Esophagus muscularis mucosa (tissue), 4 donors: Measurements from ENCODE around the gene ANK3. TPM values are rescaled to one million over a fixed set of nuclear protein-coding genes. Genes with fewer than 3 reads are reported as not detected.

Experiments used
- DNase-seq: peaks from one replicate; pipeline ENCODE4 v3.0.0-alpha.2; 2017; ENCODE audit errors: extremely low spot score
- H3K27ac ChIP-seq, 4 donors: fragments of 200-600 bp; sonication (generic); replicated peaks in 1 of 4; 1 replicate in 3 of 4; 2 replicates in 1 of 4; pipeline ENCODE4 v1.5.1; 2016 to 2019; ENCODE audit warnings: mild to moderate bottlenecking in 1 of 4
- H3K27me3 ChIP-seq, 4 donors: fragments of 200-600 bp; sonication (generic); one replicate each; pipeline versions ENCODE4 v1.5.1 to v1.6.0; 2016 to 2019
- H3K36me3 ChIP-seq, 4 donors: fragments of 200-600 bp; sonication (generic); one replicate each; pipeline ENCODE4 v1.5.1; 2016 to 2019
- H3K4me1 ChIP-seq, 4 donors: fragments of 200-600 bp; sonication (generic); one replicate each; pipeline ENCODE4 v1.5.1; 2016 to 2019
- H3K4me3 ChIP-seq, 4 donors: fragments of 200-600 bp; sonication (generic); 1 replicate in 2 of 4; 2 replicates in 2 of 4; pipeline ENCODE4 v1.5.1; 2016 to 2019; ENCODE audit warnings: mild to moderate bottlenecking in 4 of 4, moderate library complexity in 1 of 4
- H3K9me3 ChIP-seq, 4 donors: fragments of 200-600 bp; sonication (generic); 1 replicate in 3 of 4; 2 replicates in 1 of 4; pipeline ENCODE4 v1.5.1; 2016 to 2019
- CTCF ChIP-seq, 3 experiments: fragments of 200-600 bp in 2 of 3; fragments of 450-650 bp in 1 of 3; sonication (generic) in 2 of 3; IDR thresholded peaks; one replicate each; pipeline ENCODE4 v1.5.1; 2017 to 2019; ENCODE audit warnings: antibody characterized with exemption in 3 of 3, mild to moderate bottlenecking in 2 of 3, moderate library complexity in 1 of 3
- EP300 ChIP-seq: sonication (generic); formaldehyde crosslinking; IDR thresholded peaks from one replicate; pipeline ENCODE4 v1.6.1; 2017; ENCODE audit warnings: antibody characterized with exemption
- POLR2A ChIP-seq: fragments of 450-650 bp; IDR thresholded peaks from one replicate; pipeline ENCODE4 v1.6.1; 2017; ENCODE audit warnings: antibody characterized with exemption, moderate library complexity, mild to moderate bottlenecking, low read depth
- POLR2AphosphoS5 ChIP-seq, 2 donors: sonication (generic); formaldehyde crosslinking; IDR thresholded peaks; one replicate each; pipeline ENCODE4 v1.6.1; 2017; ENCODE audit warnings: antibody characterized with exemption in 2 of 2
- WGBS: methylation state at CpG from one replicate; pipeline ENCODE4 v1.1.5; 2018; 5-methylcytosine and 5-hydroxymethylcytosine counted together
- intact Hi-C: fragments of 100-400 bp; cut with DNase I; formaldehyde crosslinking; loops from one replicate; pipeline ENCODE4 v1.15.1; 2023
- total RNA-seq, 4 donors: library from RNA; depleted of rRNA; stranded (reverse); fragments of >200 nt; gene quantifications; one replicate each; pipeline versions ENCODE4 v1.1.0 to v1.2.1, GENCODE V29; 2016

ANK3 gene
- total RNA-seq, 4 donors from 2014 or later = 25.5 to 44.9 (median 26.6) TPM

DNA sequence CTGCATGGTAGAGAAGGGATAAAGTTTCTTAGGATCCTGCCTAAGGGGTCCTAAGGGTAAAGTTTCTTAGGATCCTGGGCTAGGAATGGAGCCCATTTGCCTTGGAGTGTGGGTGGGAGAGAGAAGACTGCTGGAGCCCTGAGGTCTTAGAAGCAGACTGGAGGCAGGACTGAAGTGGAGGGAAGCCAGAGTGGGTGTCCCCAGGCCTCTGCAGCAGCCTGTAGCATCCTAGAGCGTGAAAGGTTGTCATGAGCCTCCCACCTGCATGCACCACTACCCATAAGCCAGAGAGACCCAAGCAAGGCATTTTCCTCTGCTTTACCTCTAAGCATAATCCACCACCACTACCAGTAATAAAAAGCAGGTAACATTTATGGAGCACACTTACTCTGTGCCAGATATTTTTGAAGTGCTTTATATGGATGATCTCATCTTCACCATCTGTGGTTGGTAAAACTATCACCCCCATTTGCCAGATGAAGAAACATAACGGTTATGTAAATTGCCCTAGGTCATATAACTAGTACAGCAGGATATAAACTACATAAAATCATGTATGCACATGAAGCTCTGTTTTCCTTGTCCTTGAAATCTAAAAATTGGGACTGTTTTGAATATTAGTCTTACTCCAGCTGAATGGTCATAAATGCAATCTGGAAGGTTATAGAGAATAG, 379.8 kb downstream of the ANK3 start:
- Histone ChIP-seq H3K27me3 (no peaks in the 10 kb centered on the region), H3K4me3 (no peak overlapping the region), H3K27ac (no peak overlapping the region), H3K4me1 (no peaks in the 10 kb centered on the region), H3K9me3 (no peaks in the 10 kb centered on the region), H3K36me3 (no peaks in the 10 kb centered on the region)
- no peak for DNase-seq
- WGBS = 89% methylated on average over 2 of the region's 2 CpGs
- TF ChIP-seq POLR2A = no peak
- TF ChIP-seq CTCF (IDR thresholded peaks at IDR 0.05) = no peak
- TF ChIP-seq POLR2AphosphoS5 (IDR thresholded peaks at IDR 0.05) = no peak
- no peak for TF ChIP-seq EP300
- intact Hi-C loops = no loop called here

GRCh38 chr10:60009276-60009675, 380.4 kb downstream of the ANK3 start:
- no peak for DNase-seq
- peaks cover 0 to 2% (median 0%) of the 10 kb centered on the region in 4 donors for H3K4me1 ChIP-seq
- TF ChIP-seq EP300 = no peak
- TF ChIP-seq CTCF (IDR thresholded peaks at IDR 0.05) = no peak
- no peak for TF ChIP-seq POLR2AphosphoS5 (IDR thresholded peaks at IDR 0.05)
- TF ChIP-seq POLR2A = no peak
- H3K4me3 ChIP-seq = no peak overlapping the region
- intact Hi-C loops = no loop called here
- 89% methylated on average over 2 of the region's 2 CpGs for WGBS
- H3K36me3 ChIP-seq = no peaks in the 10 kb centered on the region
- H3K27ac ChIP-seq = no peak overlapping the region
- H3K9me3 ChIP-seq = no peaks in the 10 kb centered on the region
- no peaks in the 10 kb centered on the region for H3K27me3 ChIP-seq

DNA sequence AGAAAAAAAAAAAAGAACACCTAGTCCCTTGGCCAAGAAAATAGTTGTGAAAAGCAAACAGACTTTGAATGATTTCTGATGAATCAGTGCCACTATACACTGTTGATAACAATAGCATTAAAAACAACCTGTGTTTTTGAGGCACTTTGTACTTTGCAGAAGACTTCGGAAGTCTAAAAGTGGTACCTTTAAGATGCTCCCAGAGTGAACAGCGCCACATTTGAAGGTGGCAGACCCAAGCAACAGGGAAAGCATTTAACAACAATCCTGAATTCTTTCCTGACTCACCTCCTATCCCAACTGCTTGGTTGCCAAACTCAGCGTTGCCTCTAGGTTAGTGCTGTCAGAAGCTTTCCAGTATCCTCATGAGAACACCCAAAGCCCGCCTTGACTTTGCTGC, 380.9 kb downstream of the ANK3 start:
- no peak overlapping the region for H3K4me3 ChIP-seq
- no peak for DNase-seq
- 86% methylated on average over 4 of the region's 4 CpGs for WGBS
- no peak overlapping the region for H3K27ac ChIP-seq
- intact Hi-C loops = no loop called here
- no peaks in the 10 kb centered on the region for H3K36me3 ChIP-seq
- H3K9me3 ChIP-seq = no peaks in the 10 kb centered on the region
- peaks cover 0 to 4% (median 0%) of the 10 kb centered on the region in 4 donors for H3K4me1 ChIP-seq
- no peak for TF ChIP-seq POLR2A
- no peak for TF ChIP-seq CTCF (IDR thresholded peaks at IDR 0.05)
- no peak for TF ChIP-seq EP300
- TF ChIP-seq POLR2AphosphoS5 (IDR thresholded peaks at IDR 0.05) = no peak
- no peaks in the 10 kb centered on the region for H3K27me3 ChIP-seq

DNA sequence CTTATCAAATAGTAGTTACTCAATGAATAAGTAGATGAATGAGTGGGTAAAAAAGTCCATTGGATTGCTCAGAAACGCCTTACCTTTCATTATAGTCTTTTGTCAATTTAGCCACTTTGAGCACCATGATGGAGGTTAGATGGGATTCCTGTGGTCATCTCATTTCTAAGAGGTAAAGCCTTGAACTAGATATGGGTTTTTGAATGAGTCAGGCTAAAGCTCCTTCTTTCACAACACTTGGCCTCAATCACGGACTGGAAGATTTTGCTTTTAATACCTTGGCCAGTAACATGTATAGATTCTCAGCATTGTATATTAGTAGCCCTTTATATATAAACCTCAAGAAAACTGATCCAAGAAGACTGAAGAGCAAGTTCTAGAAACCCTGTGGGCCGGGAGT, 383.6 kb downstream of the ANK3 start:
- no peak for DNase-seq
- no peak overlapping the region for H3K4me3 ChIP-seq
- WGBS = 90% methylated on average over 3 of the region's 3 CpGs
- no peak for TF ChIP-seq EP300
- H3K27ac ChIP-seq = no peak overlapping the region
- H3K27me3 ChIP-seq = no peaks in the 10 kb centered on the region
- no peaks in the 10 kb centered on the region for H3K36me3 ChIP-seq
- H3K9me3 ChIP-seq = no peaks in the 10 kb centered on the region
- H3K4me1 ChIP-seq = peaks cover 0 to 4% (median 0%) of the 10 kb centered on the region in 4 donors
- intact Hi-C loops = no loop called here

GRCh38 chr10:60003651-60004523, 385.8 kb downstream of the ANK3 start:
- H3K27ac ChIP-seq = no peak overlapping the region

More at GRCh38 chr10:60003651-60004523, 385.8 kb downstream of the ANK3 start:
- TF ChIP-seq CTCF (IDR thresholded peaks at IDR 0.05) (no peak), POLR2AphosphoS5 (IDR thresholded peaks at IDR 0.05) (no peak), EP300 (no peak), POLR2A (no peak)
- DNase-seq = no peak
- Histone ChIP-seq H3K4me1 (peaks cover 0 to 4% (median 0%) of the 10 kb centered on the region in 4 donors), H3K27me3 (no peaks in the 10 kb centered on the region), H3K4me3 (no peak overlapping the region), H3K36me3 (no peaks in the 10 kb centered on the region), H3K9me3 (no peaks in the 10 kb centered on the region)
- intact Hi-C loops = no loop called here
- 80% methylated on average over 5 of the region's 5 CpGs for WGBS
